Anterior cingulate cortex (tissue), 58 donors: ENCODE results near the gene FOXR1.
"Not testable (repeated sequence)": the region's sequence is repeated elsewhere in the genome, so short reads cannot be mapped to it uniquely, and the experiment has no call there.

Experiments
- DNase-seq, 58 donors: peaks; one replicate each; lab custom pipeline; 2025; lab: John Stamatoyannopoulos, UW

Gene FOXR1

DNA sequence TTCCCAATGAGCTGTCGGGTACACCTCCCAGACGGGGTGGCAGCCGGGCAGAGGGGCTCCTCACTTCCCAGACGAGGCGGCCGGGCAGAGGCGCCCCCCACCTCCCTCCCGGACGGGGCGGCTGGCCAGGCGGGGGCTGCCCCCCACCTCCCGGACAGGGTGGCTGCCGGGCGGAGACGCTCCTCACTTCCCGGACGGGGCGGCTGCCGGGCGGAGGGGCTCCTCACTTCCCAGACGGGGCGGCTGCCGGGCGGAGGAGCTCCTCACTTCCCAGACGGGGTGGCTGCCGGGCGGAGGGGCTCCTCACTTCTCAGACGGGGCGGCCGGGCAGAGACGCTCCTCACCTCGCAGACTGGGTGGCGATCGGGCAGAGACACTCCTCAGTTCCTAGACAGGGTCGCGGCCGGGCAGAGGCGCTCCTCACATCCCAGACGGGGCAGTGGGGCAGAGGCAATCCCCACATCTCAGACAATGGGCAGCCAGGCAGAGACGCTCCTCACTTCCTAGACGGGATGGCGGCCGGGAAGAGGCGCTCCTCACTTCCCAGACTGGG is 20.0 kb downstream of the FOXR1 start:
- DNase-seq: not testable (repeated sequence)

DNA sequence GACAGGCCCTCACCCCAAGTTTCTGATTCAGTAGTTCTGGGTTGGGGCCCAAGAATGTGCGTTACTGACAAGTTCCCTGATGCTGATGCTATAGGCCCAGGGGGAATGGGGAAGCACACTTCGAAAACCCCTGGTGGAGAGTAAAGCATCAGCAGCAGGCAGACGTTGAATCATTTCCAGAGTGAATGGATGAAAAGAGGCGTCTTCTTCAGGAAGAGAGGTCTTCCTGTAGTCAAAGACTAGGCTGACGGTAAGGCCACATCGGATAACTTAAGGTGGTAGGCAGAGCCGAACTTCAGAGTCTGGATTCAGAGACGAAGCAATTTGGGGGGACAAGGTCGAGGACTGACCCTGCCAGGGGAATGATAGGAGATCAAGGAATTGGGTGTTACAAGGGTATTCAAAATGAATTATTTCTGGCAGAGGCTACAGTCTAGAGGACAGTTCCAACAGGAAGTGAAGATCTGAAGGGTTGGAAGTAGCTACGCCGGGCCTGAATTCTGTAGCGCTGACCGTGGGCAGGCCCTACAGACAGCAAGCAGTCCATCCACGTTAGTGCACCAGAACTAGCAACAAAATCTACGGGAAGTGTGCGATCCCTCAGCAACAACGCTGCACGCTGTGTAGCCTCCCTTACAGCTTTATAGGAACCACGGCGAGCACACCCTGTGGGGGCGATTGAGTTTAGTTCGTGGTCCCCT is 25.5 kb downstream of the FOXR1 start:
- DNase-seq: peak in 11 of 58 donors; percentile 3 to 56 (median 34)

DNA sequence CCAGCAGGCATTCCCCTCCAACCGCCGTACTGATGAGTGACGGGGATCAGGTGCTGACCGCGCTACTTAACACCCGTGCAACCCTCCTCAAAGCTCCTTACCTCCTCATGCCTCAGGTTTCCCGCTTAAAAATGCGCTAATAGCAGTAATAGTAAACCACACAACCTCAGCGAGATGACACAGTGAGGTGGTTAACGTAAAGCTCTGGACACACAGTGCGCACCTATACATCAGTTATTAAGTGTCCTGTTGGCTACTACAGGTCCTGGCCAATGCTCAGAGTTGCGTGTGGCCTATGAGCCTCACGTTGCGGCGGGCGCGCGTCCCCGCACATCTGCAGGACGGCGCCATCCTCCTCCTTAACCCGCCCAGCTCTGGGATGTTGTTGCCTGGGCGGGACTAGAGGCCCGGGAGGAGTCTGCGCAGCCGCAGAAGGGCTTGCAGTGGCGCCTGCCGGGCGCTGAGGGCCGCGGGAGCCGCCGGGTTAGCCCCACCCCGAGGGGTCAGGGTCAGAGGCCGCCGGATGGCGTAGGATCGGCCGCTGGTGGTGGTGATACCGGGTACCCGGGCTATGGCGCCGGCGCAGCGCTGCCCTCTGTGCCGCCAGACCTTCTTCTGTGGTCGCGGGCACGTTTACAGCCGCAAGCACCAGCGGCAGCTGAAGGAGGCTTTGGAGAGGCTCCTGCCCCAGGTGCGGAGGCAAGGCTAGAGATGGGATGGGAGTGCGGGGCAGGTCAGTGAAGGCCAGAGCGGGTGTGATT is 26.2 kb downstream of the FOXR1 start, which contains the start of gene CENATAC:
Gene CENATAC (plus strand): TSS at position 512 of the 761 bp plus-strand sequence. CDS start 60 bp downstream, at position 572.
- DNase-seq: peak; percentile 63 to 98 (median 94)

DNA sequence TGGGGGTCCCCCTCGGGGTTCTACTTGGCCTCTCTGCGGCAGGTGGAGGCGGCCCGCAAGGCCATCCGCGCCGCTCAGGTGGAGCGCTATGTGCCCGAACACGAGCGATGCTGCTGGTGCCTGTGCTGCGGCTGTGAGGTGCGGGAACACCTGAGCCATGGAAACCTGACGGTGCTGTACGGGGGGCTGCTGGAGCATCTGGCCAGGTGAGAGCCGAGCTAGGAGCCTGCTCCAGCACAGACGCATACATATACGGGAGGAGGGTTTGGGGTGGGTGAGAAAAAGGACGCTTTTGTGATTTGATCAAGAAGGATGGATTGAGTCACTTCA is 26.8 kb downstream of the FOXR1 start:
- peak in 3 of 58 donors; percentile 14 to 52 (median 44) for DNase-seq

DNA sequence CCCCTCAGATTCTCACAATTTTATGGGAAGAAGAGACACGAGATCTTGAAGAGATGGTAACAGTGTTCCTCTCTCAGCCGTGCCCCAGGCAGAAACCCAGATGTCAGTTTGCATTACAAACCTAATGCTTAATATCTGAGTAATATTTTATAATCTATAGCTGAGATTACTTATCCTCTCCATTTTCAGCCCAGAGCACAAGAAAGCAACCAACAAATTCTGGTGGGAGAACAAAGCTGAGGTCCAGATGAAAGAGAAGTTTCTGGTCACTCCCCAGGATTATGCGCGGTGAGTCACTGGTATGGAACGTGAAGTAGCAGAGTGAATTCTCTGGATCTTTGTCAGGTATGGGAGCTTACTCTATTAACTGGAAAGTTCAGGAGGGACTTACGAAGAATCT is 27.3 kb downstream of the FOXR1 start:
- DNase-seq: no peak

DNA sequence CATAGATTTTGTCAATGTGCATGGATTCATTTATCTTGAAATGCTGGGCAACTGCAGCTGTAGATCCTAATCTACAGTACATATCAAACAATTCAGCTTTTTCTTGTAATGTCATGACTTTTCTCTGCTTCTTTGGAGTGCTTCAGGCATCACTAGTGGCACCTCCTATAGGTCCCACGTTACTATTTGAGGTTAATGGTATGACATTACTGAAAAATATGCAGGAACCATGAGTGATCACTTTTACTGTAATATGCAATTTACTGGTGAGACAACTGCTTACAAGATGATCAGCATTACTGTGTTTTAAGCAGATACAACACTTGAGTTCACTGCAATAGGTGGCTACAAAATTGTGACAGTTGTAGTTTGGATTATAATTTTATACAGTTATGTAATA is 29.3 kb downstream of the FOXR1 start:
- DNase-seq: no peak

DNA sequence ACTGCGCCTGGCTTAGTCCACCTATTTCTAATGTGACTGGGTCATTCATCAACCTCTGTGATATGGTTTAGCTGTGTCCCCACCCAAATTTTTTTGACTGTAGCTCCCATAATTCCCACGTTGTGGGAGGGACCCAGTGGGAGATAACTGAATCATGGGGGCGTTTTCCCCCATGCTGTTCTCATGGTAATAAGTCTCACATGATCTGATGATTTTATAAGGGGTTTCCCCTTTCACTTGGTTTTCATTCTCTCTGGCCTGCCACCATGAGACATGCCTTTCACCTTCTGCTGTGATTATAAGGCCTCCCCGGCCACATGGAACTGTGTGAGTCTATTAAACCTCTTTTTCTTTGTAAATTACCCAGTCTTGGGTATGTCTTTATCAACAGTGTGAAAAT is 35.1 kb downstream of the FOXR1 start:
- no peak for DNase-seq

DNA sequence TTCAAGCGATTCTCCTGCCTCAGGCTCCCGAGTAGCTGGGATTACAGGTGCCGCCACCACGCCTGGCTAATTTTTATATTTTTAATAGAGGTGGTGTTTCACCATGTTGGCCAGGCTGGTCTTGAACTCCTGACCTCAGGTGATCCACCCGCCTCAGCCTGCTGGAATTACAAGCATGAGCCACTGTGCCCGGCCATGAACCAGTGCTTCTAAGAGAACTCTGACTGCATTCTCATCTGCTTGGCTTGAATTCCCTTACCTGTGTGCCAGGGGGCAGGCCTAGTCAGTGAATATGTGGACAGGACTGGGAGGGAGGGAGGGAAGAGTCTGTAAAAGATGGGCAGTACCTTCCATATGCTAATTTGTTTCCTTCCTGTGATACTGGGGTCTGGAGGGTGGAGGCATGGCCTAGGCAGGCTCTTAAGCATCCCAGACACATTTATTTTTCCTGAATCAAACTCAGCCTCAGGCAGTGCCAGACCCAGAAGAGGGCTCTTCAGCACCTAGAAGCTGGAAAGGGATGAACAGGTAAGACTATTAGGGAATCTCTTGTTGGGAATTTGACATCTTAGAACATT is 40.0 kb downstream of the FOXR1 start:
- no peak for DNase-seq

DNA sequence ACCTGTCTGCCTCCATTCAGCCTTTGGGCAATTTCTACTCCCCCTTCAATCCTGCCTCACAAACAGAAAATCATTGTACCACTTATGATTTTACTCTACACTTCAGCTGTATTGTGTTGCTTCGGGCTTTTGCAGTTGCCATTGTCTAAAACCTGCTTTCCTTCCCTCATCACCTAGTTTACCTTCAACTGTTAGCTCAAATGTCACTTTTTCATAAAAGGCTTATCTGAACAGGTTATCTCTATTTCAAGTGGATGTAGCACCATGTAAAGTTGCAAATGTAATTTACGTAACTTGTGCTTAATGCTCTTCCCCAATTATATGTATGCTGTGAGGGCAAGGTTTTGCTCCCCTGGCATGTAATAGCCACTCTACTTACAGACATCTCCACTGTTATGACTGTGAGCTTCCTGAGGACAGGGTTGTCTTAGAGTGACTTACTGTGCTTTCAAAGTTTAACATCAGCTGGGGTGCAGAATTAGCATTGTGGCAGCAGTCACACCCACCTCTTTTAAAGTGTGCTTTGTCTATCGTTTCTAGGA is 41.1 kb downstream of the FOXR1 start:
- no peak for DNase-seq

DNA sequence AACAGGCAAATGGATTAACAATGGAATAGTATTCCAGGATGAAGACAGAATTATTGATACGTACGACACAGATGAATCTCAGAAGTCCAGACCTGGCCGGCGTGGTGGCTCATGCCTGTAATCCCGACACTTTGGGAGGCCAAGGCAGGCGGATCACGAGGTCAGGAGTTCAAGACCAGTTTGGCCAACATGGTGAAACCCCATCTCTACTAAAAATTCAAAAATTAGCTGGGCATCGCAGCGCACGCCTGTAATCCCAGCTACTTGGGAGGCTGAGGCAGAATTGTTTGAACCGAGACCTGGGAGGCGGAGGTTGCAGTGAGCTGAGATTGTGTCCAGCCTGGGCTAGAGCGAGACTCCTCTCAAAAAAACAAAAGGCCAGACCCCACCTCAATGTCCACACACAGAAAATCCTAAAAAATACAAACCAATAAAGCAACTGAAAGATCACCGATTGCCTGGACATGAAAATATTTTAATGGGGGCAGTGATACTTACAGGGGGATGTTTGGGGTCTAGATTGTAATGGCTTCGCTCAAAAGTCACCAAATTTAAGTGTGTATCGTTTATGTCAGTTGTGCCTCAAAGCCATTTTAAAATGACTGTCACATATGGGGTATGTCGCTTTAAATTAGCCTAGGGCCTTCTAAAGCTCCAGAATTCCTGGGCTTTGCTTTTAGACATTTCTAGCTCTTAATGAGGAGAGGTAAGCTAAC is 42.8 kb downstream of the FOXR1 start:
- no peak for DNase-seq

DNA sequence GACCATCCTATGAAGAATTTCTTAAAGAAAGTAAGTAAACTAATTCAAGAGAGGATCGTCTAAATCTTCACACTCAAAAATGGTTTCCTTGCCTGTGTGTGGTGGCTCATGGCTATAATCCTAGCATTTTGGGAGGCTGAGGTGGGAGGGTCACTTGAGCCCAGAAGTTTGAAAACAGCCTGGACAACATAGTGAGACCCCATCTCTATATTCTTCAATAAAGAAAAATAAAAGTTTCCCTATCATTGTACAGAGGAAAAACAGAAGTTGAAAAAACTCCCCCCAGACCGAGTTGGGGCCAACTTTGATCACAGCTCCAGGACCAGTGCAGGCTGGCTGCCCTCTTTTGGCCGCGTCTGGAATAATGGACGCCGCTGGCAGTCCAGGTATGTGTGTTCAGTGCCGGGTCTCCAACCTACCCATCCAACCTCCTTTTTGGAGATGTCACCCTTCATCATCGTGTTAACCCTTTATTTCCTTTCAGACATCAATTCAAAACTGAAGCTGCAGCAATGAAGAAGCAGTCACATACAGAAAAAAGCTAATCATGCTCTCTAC is 43.6 kb downstream of the FOXR1 start:
- DNase-seq: no peak

DNA sequence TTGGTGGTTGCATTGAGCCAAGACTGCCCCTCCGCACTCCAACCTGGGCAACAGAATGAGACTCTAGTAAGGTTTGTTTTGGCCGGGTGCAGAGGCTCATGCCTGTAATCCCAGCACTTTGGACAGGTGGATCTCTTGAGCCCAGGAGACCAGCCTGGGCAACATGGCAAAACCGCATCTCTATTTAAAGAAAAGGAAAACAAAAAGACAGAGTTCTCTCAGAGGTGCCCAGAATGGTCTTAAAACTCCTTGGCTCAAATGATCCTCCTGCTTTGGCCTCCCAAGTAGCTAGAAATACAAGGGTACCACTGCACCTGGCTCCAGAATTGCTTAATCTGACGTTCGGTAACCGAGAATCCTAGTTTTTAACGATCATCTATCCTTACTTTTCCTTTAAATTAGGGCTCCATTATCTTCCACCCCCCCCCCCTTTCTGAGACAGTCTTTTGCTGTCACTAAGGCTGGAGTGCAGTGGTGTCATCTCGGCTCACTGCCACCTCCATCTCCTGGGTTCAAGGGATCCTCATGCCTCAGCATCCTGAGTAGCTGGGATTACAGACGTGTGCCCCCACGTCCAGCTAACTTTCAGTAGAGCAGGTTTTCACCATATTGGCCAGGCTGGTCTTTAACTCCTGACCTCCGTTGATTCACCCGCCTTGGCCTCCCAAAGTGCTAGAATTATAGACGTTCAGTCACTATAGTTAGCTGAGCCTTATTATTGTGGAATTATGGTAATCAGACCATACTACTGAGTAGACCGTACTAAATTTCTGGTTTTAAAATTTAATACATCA is 44.9 kb downstream of the FOXR1 start:
- DNase-seq: no peak

DNA sequence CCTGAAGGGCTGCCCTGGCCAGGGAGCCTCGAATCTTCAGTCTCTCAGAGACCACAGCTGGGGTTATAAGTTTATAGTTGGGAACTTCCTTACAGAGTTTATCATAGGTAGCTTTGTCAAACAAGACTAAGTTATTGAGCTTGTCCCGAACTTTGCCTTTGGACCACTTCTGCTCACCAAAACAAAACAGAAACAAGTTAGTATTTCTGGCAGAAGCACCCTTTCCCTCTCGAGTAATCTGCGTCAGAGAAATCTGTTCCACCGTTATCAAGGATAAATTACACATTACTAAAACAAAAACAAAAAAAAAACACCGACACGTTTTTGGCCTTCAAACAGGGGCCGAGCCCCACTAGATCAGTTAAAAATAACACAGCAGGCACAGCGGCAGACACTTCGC is 45.8 kb downstream of the FOXR1 start:
- DNase-seq: not testable (repeated sequence)

DNA sequence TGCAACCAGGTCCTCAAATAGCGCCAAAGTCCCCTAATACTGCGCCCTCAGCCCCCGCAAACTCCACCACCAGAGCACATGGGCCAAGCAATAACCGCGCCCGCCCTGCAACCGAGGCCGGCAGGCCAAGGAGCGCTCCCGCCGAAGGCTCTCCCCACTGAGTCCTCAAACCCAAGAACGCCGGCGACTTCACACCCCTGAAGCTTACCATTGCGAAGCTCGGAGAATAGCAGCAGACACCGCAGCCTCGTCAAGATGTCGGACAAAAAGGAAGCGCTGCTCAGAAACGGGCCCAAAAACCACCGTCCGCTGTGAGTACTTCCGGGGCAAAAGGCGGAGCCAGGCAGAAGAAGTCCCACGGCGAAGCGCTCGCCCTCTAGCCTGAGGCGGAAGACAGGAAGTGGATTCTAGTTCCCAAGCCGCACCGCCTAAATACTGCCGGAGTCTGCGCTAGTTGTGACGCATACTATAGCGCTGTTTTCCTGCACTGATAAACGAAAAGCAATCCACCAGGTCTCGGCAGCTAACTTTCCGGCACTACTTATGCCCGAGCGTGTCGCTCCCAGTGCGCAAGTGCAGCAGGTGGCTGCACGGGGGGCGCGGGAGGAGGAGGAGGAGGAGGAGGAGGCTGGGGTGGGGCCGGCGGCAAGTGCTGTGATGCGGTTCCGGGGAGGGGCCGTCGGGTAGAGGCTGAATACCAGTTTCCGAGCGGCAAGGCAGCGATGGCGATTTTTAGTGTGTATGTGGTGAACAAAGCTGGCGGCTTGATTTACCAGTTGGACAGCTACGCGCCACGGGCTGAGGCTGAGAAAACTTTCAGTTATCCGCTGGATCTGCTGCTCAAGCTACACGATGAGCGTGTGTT is 46.7 kb downstream of the FOXR1 start, which contains the start of the genes RPS25 and TRAPPC4:
Gene RPS25 (minus strand): TSS at position 270 of the 865 bp plus-strand sequence. CDS start 59 bp downstream, at position 211.
Gene TRAPPC4 (plus strand): TSS at position 693 of the 865 bp plus-strand sequence. CDS start 30 bp downstream, at position 723.
- peak; percentile 79 to 100 (median 97) for DNase-seq

DNA sequence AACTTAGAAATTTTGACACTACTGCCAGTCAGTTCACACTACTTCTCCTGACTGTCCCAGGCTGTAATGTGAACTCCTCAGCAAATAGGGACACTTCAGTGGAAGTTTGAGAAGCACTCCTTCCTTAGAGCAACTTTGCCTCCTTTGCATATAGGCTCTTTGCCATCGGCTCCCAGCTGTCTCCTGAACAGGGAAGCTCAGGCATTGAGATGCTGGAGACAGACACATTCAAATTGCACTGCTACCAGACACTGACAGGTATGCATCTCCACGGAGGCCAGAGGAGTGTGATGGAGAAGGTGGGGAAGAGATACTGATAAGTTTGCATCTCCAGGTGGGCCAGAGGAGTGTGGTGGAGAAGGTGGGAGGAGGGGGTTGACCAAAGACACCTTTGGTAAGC is 48.4 kb downstream of the FOXR1 start:
- no peak for DNase-seq

DNA sequence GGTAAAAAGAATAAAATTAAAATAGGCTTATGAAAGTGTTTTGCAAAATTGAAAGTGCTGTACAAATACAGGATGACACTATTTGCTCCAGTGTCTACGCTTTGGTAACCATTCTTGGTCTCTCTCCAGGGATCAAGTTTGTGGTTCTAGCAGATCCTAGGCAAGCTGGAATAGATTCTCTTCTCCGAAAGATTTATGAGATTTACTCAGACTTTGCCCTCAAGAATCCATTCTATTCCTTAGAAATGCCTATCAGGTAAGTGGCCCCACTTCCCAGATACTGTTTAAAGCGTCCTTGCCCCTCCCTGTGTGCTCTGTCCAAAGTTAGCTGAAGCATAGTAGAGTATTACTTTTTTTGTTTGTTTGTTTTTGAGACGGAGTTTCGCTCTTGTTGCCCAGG is 50.1 kb downstream of the FOXR1 start:
- DNase-seq: no peak

DNA sequence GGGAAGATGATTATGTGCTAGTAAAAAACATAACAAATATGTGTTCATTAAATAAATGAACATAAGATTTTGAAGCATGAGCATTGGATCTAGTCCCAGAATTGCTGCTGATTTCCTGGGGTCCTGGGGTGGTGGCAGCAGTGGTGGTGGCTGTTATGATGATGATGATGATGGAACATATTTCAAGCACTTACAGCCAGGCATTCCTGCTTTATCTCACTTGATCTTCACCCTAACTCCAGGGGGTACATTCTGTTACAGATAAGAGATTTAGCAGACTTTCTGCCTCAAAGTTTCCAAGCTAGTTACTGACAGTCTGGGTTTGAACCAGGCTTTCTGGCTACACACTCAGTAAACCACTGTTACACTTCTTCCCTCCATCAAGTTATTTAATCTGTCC is 52.2 kb downstream of the FOXR1 start:
- no peak for DNase-seq
